Measurements from ENCODE around the gene CPNE9.

CPNE9 gene

DNA sequence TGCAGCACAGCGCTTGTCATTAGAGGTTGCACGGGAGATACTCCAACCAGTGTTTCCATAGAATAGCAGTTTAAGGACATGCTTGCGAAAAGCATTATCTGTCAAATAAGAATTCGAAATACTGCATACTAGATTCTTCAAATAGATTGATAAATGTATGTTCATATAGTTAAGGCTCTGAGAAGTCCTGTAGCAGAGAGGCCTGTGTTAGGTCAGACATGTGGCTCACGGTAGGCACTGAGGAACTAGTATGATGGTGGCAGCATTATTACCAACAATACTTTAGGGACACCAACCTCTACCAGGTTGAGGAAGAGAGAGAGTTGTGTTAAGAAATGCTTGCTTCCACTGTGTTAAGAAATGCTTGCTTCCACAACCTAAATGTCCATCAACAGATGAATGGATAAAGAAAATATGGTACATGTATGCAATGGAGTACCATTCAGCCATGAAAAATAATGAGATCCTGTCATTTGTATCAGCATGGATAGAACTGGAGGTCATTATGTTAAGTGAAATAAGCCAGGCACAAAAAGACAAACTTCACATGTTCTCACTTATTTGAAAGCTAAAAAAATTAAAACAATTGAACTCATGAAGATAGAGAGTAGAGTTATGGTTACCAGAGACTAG lies 39.4 kb upstream of the CPNE9 start:
- TF ChIP-seq ZNF8 (CRISPR knock-in tag; IDR thresholded peaks at IDR 0.05) (peak; percentile 88), ZC3H10 (CRISPR knock-in tag; IDR thresholded peaks at IDR 0.05) (no peak)
- no peak for ATAC-seq

DNA sequence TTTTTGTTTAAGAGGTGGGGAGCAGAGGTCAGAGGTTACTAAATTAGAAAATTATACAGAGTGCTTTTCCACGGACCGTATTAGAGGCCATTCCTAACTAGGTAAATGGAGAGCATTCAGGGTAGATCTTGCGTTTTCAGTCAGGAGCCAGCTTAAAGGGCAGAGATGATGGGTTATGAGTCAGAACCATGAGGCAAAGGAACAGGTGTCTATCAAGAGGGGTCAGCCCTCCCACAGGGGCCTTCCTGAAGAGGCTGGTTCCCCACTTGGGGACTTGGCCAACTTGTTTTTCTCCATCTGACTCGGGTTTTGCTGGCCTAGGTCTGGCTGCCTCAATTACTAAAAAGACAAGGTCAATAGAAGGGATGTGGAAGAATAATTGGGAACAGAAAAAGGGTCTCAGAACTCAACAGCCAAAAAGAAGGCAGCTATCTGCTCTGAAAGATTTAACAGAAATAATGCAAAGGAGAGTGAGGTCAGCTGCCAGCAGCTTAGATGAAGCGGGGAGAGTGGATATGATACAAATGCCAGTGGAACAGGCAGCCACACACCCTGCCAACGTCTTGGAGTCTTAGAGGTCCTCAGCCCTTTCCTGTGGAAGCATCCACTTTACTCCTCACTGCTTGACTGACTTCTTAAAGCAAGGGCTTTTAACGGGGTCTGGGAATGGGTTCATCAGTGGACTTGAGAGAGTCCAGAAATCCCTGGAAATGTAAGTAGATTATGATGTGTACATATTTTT lies 36.8 kb upstream of the CPNE9 start:
- TF ChIP-seq BACH2 (CRISPR knock-in tag; IDR thresholded peaks at IDR 0.05; ENCODE audit: borderline replicate concordance) (no peak), CSDC2 (CRISPR knock-in tag; IDR thresholded peaks at IDR 0.05) (no peak), ZFP30 (CRISPR knock-in tag; IDR thresholded peaks at IDR 0.05) (no peak), ZFP3 (CRISPR knock-in tag; IDR thresholded peaks at IDR 0.05) (no peak), OSR1 (CRISPR knock-in tag; IDR thresholded peaks at IDR 0.05) (no peak), PPARA (CRISPR knock-in tag; IDR thresholded peaks at IDR 0.05; ENCODE audit: borderline replicate concordance) (no peak), ZNF565 (CRISPR knock-in tag; conservative IDR thresholded peaks at IDR 0.05; ENCODE audit: low read depth) (no peak), ARNTL (CRISPR knock-in tag; IDR thresholded peaks at IDR 0.05; ENCODE audit: borderline replicate concordance, low read depth) (no peak), RARB (CRISPR knock-in tag; IDR thresholded peaks at IDR 0.05) (no peak), SNAI2 (CRISPR knock-in tag; IDR thresholded peaks at IDR 0.05) (no peak), GLIS3 (CRISPR knock-in tag; IDR thresholded peaks at IDR 0.05) (no peak)
- TF ChIP-seq, protein P1, sequence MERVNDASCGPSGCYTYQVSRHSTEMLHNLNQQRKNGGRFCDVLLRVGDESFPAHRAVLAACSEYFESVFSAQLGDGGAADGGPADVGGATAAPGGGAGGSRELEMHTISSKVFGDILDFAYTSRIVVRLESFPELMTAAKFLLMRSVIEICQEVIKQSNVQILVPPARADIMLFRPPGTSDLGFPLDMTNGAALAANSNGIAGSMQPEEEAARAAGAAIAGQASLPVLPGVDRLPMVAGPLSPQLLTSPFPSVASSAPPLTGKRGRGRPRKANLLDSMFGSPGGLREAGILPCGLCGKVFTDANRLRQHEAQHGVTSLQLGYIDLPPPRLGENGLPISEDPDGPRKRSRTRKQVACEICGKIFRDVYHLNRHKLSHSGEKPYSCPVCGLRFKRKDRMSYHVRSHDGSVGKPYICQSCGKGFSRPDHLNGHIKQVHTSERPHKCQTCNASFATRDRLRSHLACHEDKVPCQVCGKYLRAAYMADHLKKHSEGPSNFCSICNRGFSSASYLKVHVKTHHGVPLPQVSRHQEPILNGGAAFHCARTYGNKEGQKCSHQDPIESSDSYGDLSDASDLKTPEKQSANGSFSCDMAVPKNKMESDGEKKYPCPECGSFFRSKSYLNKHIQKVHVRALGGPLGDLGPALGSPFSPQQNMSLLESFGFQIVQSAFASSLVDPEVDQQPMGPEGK (CRISPR knock-in tag; IDR thresholded peaks at IDR 0.05; ENCODE audit: borderline replicate concordance): no peak
- TF ChIP-seq, protein P2, sequence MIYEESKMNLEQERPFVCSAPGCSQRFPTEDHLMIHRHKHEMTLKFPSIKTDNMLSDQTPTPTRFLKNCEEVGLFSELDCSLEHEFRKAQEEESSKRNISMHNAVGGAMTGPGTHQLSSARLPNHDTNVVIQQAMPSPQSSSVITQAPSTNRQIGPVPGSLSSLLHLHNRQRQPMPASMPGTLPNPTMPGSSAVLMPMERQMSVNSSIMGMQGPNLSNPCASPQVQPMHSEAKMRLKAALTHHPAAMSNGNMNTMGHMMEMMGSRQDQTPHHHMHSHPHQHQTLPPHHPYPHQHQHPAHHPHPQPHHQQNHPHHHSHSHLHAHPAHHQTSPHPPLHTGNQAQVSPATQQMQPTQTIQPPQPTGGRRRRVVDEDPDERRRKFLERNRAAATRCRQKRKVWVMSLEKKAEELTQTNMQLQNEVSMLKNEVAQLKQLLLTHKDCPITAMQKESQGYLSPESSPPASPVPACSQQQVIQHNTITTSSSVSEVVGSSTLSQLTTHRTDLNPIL (CRISPR knock-in tag; IDR thresholded peaks at IDR 0.05; ENCODE audit: low read depth): no peak
- no peak for ATAC-seq

DNA sequence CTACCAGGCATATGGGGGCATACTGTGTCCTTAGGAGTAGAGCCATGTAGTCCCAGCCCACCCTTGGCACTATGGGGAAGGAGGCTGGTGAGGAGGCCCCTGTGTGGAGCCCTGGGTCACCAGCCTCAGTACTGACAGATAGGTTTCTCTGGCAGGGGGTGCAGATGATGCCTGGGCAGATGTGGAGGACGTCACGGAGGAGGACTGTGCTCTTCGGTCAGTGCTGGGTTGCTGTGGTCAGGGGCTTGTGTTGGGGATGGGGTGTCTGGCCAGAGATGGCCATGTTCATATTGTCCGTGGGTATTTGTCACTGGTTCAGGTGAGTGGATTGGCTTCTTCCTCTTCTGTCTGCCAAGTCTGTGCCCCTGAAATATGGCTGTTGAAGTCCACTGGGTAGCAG lies 34.4 kb upstream of the CPNE9 start:
- no peak for ATAC-seq

More for the DNA sequence above, 34.4 kb upstream of the CPNE9 start:
- TF ChIP-seq RARB (CRISPR knock-in tag; IDR thresholded peaks at IDR 0.05) (no peak), TOX (CRISPR knock-in tag; IDR thresholded peaks at IDR 0.05; ENCODE audit: borderline replicate concordance) (no peak), ZFP30 (CRISPR knock-in tag; IDR thresholded peaks at IDR 0.05) (no peak), PPARA (CRISPR knock-in tag; IDR thresholded peaks at IDR 0.05; ENCODE audit: borderline replicate concordance) (no peak), ZNF565 (CRISPR knock-in tag; conservative IDR thresholded peaks at IDR 0.05; ENCODE audit: low read depth) (no peak), OSR1 (CRISPR knock-in tag; IDR thresholded peaks at IDR 0.05) (no peak), ZC3H10 (CRISPR knock-in tag; IDR thresholded peaks at IDR 0.05) (no peak), ZNF8 (CRISPR knock-in tag; IDR thresholded peaks at IDR 0.05) (no peak), BACH2 (CRISPR knock-in tag; IDR thresholded peaks at IDR 0.05; ENCODE audit: borderline replicate concordance) (no peak), TCF4 (CRISPR knock-in tag; IDR thresholded peaks at IDR 0.05; ENCODE audit: borderline replicate concordance) (no peak), ESRRG (CRISPR knock-in tag; IDR thresholded peaks at IDR 0.05) (no peak)
- TF ChIP-seq, protein P3, sequence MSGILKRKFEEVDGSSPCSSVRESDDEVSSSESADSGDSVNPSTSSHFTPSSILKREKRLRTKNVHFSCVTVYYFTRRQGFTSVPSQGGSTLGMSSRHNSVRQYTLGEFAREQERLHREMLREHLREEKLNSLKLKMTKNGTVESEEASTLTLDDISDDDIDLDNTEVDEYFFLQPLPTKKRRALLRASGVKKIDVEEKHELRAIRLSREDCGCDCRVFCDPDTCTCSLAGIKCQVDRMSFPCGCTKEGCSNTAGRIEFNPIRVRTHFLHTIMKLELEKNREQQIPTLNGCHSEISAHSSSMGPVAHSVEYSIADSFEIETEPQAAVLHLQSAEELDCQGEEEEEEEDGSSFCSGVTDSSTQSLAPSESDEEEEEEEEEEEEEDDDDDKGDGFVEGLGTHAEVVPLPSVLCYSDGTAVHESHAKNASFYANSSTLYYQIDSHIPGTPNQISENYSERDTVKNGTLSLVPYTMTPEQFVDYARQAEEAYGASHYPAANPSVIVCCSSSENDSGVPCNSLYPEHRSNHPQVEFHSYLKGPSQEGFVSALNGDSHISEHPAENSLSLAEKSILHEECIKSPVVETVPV (CRISPR knock-in tag; IDR thresholded peaks at IDR 0.05): no peak
- TF ChIP-seq, protein P2 (CRISPR knock-in tag; IDR thresholded peaks at IDR 0.05; ENCODE audit: low read depth): no peak
- TF ChIP-seq, protein P4, sequence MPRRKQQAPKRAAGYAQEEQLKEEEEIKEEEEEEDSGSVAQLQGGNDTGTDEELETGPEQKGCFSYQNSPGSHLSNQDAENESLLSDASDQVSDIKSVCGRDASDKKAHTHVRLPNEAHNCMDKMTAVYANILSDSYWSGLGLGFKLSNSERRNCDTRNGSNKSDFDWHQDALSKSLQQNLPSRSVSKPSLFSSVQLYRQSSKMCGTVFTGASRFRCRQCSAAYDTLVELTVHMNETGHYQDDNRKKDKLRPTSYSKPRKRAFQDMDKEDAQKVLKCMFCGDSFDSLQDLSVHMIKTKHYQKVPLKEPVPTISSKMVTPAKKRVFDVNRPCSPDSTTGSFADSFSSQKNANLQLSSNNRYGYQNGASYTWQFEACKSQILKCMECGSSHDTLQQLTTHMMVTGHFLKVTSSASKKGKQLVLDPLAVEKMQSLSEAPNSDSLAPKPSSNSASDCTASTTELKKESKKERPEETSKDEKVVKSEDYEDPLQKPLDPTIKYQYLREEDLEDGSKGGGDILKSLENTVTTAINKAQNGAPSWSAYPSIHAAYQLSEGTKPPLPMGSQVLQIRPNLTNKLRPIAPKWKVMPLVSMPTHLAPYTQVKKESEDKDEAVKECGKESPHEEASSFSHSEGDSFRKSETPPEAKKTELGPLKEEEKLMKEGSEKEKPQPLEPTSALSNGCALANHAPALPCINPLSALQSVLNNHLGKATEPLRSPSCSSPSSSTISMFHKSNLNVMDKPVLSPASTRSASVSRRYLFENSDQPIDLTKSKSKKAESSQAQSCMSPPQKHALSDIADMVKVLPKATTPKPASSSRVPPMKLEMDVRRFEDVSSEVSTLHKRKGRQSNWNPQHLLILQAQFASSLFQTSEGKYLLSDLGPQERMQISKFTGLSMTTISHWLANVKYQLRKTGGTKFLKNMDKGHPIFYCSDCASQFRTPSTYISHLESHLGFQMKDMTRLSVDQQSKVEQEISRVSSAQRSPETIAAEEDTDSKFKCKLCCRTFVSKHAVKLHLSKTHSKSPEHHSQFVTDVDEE (CRISPR knock-in tag; IDR thresholded peaks at IDR 0.05): no peak
- TF ChIP-seq, protein P1 (CRISPR knock-in tag; IDR thresholded peaks at IDR 0.05; ENCODE audit: borderline replicate concordance): no peak

Data from SK-N-SH treated with all-trans-retinoic acid at 6 μM for 48 hours (cell line).